ENCODE results near the gene ODC1.

DNA sequence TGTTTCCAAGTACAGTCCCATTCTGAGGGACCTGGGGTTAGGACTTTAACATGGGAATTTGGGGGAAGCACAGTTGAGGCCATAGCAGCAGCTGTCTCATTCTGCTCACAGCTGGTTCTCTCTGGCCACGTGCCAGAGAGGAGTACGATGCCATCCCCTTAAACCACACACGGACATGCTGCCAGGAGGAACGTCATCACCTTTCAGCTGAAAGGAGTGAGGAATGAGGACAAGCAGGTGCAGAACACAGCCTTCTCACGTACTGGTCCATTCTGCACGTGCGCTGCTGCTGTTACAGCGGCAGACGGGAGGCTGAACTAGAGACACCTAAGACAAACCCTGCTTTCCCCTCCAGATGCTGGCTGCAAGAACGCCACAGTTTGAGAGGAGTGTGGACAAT lies 33.5 kb downstream of the ODC1 start:
- TF ChIP-seq, protein P1, sequence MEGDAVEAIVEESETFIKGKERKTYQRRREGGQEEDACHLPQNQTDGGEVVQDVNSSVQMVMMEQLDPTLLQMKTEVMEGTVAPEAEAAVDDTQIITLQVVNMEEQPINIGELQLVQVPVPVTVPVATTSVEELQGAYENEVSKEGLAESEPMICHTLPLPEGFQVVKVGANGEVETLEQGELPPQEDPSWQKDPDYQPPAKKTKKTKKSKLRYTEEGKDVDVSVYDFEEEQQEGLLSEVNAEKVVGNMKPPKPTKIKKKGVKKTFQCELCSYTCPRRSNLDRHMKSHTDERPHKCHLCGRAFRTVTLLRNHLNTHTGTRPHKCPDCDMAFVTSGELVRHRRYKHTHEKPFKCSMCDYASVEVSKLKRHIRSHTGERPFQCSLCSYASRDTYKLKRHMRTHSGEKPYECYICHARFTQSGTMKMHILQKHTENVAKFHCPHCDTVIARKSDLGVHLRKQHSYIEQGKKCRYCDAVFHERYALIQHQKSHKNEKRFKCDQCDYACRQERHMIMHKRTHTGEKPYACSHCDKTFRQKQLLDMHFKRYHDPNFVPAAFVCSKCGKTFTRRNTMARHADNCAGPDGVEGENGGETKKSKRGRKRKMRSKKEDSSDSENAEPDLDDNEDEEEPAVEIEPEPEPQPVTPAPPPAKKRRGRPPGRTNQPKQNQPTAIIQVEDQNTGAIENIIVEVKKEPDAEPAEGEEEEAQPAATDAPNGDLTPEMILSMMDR (IDR thresholded peaks at IDR 0.05 in 8 of 11, conservative IDR thresholded peaks at IDR 0.05 in 3 of 11): no peak
- TF ChIP-seq POLR2A (IDR thresholded peaks at IDR 0.05) (no peak), POLR2AphosphoS5 (IDR thresholded peaks at IDR 0.05) (no peak)

All from spleen (tissue), 7 donors.